Colonic mucosa (tissue), 4 donors: ENCODE measurements around the gene HEYL. TPM values are rescaled to one million over a fixed set of nuclear protein-coding genes. Genes with fewer than 3 reads are reported as not detected.

ENCODE experiments used
- DNase-seq: peaks from one replicate; pipeline ENCODE4 v3.0.0-alpha.2; 2020
- H3K27ac ChIP-seq: fragments of 200-600 bp; one replicate; pipeline ENCODE4 v1.8.0; 2021
- H3K27me3 ChIP-seq: fragments of 200-600 bp; one replicate; pipeline ENCODE4 v1.8.0; 2021
- H3K36me3 ChIP-seq: fragments of 200-600 bp; one replicate; pipeline ENCODE4 v1.8.0; 2021
- H3K4me1 ChIP-seq: fragments of 200-600 bp; one replicate; pipeline ENCODE4 v1.8.0; 2021; ENCODE audit warnings: mild to moderate bottlenecking
- H3K4me3 ChIP-seq: fragments of 200-600 bp; one replicate; pipeline ENCODE4 v1.8.0; 2021
- H3K9ac ChIP-seq, 2 donors: one replicate each; pipeline ENCODE4 v1.7.0; 2013; ENCODE audit warnings: control low read depth in 2 of 2, low read depth in 2 of 2, low read length in 2 of 2
- H3K9me3 ChIP-seq: fragments of 200-600 bp; one replicate; pipeline ENCODE4 v1.8.0; 2021
- intact Hi-C: fragments of 100-400 bp; cut with DNase I; formaldehyde crosslinking; loops from one replicate; pipeline ENCODE4 v1.14.1; 2022
- total RNA-seq, 2 donors: library from RNA; stranded (reverse); fragmentation: NEBNext Ultra II Directional in 1 of 2; extraction: Animal tissue kit (Norgen Biotek cat#: 25700) in 1 of 2; gene quantifications; one replicate each; pipeline ENCODE4 v1.2.1, GENCODE V29; 2021
- TF ChIP-seq, protein P1 (sequence below): fragments of 200-600 bp; IDR thresholded peaks from one replicate; pipeline ENCODE4 v1.8.0; 2022; ENCODE audit warnings: antibody characterized with exemption, mild to moderate bottlenecking
- donor health status: healthy.
- donor health status: DM: no; HTN: no; CAD: no.
- donor health status: DM: no; HTN: no; CAD: no.

Gene HEYL
- total RNA-seq, 2 donors from 2014 or later, result 0.91 to 2.4 TPM

DNA sequence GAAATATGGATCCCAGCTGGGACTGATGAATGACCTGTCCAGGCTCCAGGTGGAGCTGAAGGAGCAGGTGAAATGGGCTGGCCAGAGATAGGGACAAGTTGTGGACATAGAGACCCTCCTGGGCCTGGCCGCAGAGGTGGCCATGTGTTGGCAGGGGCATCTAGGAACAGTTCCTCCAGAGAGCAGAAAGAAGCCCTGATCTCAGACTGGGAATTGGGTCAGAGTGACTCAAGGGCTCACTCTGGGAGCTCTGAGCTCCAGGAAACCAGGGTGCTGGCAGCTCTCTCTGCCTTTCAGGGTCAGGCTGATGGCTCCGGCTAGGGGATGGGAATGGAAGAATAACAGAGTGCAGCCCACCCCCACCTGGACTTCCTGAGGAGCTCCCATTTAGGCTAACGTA lies 29.5 kb upstream of the HEYL start:
- Histone ChIP-seq H3K9me3 (no peaks in the 10 kb centered on the region), H3K9ac (no peak overlapping the region), H3K27me3 (peaks cover 23% of the 10 kb centered on the region), H3K36me3 (no peaks in the 10 kb centered on the region), H3K4me3 (no peak overlapping the region), H3K4me1 (no peaks in the 10 kb centered on the region), H3K27ac (no peak overlapping the region)
- TF ChIP-seq, protein P1, sequence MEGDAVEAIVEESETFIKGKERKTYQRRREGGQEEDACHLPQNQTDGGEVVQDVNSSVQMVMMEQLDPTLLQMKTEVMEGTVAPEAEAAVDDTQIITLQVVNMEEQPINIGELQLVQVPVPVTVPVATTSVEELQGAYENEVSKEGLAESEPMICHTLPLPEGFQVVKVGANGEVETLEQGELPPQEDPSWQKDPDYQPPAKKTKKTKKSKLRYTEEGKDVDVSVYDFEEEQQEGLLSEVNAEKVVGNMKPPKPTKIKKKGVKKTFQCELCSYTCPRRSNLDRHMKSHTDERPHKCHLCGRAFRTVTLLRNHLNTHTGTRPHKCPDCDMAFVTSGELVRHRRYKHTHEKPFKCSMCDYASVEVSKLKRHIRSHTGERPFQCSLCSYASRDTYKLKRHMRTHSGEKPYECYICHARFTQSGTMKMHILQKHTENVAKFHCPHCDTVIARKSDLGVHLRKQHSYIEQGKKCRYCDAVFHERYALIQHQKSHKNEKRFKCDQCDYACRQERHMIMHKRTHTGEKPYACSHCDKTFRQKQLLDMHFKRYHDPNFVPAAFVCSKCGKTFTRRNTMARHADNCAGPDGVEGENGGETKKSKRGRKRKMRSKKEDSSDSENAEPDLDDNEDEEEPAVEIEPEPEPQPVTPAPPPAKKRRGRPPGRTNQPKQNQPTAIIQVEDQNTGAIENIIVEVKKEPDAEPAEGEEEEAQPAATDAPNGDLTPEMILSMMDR, result no peak
- intact Hi-C loops, result no loop called here
- DNase-seq, result no peak

DNA sequence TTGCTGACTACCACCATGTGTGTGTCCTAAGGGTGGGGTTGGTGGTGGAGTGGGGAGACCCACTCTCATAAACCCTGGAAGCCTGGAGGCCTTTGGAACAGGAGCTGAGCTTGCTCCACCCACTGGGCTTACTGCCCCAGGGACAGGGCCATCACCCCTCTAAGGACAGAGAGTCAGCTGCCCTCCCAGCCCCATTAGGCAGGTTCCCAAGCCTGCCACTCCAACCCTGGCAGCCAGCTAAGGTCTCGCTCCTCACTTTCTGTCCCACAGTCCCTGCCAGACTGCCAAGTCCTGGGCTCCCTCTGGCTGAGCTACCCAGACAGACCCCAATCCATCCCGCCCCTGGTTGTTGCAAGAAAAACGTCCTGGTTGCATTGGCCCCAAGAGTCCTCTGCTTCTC lies 28.7 kb upstream of the HEYL start:
- Histone ChIP-seq H3K4me3 (no peak overlapping the region), H3K9me3 (no peaks in the 10 kb centered on the region), H3K4me1 (no peaks in the 10 kb centered on the region), H3K27ac (no peak overlapping the region), H3K36me3 (no peaks in the 10 kb centered on the region), H3K9ac (no peak overlapping the region), H3K27me3 (peaks cover 23% of the 10 kb centered on the region)
- intact Hi-C loops, result no loop called here
- TF ChIP-seq, protein P1, result no peak
- no peak for DNase-seq

DNA sequence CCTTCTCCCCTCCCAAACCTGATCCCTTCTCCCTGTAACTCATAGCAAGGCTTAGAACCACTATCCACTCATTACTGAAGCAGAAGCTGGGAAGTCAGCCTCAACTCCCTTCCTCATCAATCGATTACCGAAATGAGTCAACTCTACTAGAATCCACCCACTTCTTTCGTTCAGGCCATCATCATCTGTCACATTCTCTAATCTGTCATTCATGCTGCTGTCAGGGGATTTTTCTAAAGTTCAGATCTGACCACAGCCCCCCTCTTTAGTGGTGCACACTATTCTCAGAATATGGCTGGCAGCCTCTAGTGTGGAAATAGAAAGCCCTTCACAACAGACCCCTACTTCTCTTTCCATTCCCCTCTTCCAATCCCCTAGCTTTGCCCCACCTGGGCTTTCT lies 27.3 kb upstream of the HEYL start:
- no peak for DNase-seq
- TF ChIP-seq, protein P1, result no peak
- Histone ChIP-seq H3K27ac (no peak overlapping the region), H3K36me3 (no peaks in the 10 kb centered on the region), H3K4me1 (no peaks in the 10 kb centered on the region), H3K9ac (no peak overlapping the region), H3K27me3 (peaks cover 12% of the 10 kb centered on the region), H3K4me3 (no peak overlapping the region), H3K9me3 (no peaks in the 10 kb centered on the region)
- intact Hi-C loops, result no loop called here

DNA sequence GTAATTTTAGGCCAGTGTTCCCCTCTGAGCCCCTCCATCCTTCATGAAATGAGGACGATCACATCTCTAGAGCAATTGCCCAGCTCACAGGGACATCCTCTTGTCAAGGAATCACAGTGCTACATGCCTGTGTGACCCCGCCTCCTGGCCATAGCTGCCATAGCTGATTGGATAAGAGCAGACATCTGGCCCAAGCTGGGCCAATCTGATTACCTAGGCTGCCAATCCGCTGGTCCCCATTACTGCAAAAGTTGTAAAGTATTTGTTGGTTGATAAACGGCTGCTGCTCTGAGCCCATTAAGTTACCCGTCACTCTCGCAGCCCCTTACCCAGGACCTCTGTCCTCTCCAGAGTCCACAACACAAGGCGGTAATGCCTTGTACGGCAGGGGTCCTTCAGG lies 24.1 kb upstream of the HEYL start:
- Histone ChIP-seq H3K27me3 (no peaks in the 10 kb centered on the region), H3K36me3 (no peaks in the 10 kb centered on the region), H3K4me1 (no peaks in the 10 kb centered on the region), H3K9ac (no peak overlapping the region), H3K4me3 (no peak overlapping the region), H3K27ac (no peak overlapping the region), H3K9me3 (no peaks in the 10 kb centered on the region)
- TF ChIP-seq, protein P1, result no peak
- no peak for DNase-seq
- intact Hi-C loops, result no loop called here

DNA sequence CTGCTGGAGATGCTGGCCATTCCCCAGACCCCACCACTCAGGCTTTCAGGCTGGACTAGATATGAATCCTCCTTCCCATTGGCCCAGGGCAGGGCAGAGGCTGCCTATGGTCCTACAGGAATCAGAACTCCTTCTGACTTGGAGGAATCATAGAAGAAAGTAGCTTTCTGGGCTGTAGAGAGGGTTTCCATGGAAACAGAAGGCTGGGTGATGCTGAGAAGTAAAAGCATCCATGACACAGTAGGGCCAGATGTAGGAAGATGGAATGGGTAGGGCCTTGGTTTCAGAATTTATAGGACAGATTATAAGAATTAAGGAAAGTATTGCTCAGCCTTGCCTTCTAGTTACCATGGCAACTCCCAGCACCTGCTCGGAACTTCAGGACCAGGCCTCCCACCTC lies 23.4 kb upstream of the HEYL start:
- intact Hi-C loops, result no loop called here
- TF ChIP-seq, protein P1, result no peak

DNA sequence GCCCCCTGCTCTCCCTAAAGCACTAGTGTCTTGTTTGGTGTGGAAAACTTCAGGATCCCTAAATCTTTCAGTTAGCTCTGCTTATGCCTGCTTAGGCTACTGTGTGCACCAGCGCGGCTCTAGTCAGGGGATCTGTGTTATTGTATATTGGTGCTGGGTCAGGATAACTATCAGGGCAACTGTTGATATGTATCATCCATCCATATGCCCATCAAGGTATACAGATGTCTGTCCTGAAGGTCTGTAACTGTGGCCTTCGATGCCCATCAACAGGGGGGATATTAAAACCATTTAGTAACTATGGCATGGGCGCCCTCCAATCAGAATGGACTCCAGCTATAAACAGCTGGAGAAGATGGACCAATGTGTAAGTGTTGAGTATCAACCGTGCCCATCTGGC lies 20.1 kb upstream of the HEYL start:
- H3K4me1 ChIP-seq, result no peaks in the 10 kb centered on the region
- H3K36me3 ChIP-seq, result no peaks in the 10 kb centered on the region
- no peak overlapping the region for H3K9ac ChIP-seq
- TF ChIP-seq, protein P1, result no peak
- intact Hi-C loops, result loop anchor here (10.0 kb wide), 1 partner anchor 565 kb away; no protein-coding TSS in a partner anchor
- H3K27me3 ChIP-seq, result no peaks in the 10 kb centered on the region
- no peak for DNase-seq
- no peak overlapping the region for H3K27ac ChIP-seq
- H3K9me3 ChIP-seq, result no peaks in the 10 kb centered on the region
- H3K4me3 ChIP-seq, result no peak overlapping the region

More for the DNA sequence above, 23.4 kb upstream of the HEYL start:
- H3K9me3 ChIP-seq, result no peaks in the 10 kb centered on the region
- no peak overlapping the region for H3K4me3 ChIP-seq
- no peaks in the 10 kb centered on the region for H3K27me3 ChIP-seq
- DNase-seq, result no peak
- H3K27ac ChIP-seq, result no peak overlapping the region
- no peaks in the 10 kb centered on the region for H3K4me1 ChIP-seq
- H3K9ac ChIP-seq, result no peak overlapping the region
- no peaks in the 10 kb centered on the region for H3K36me3 ChIP-seq
